Activated B cell treated with CpG ODN at 0.5 μM for 24 hours (primary cell): ENCODE results near the gene TMED6. TPM values are rescaled to one million over a fixed set of nuclear protein-coding genes. Genes with fewer than 3 reads are reported as not detected.
A peak's percentile ranks its signal among the peaks of the same experiment; 100 is the strongest.

Experiments used
- ATAC-seq: fragments of 200-7000 bp; cut with Tn5 transposase; one replicate; pipeline ENCODE4 v1.10.0; 2021; ENCODE audit warnings: low read depth, mild to moderate bottlenecking, moderate library complexity
- CTCF ChIA-PET: fragments of 350-600 bp; sonication (Branson Sonifier 250); formaldehyde crosslinking; loops from one replicate; lab custom pipeline; 2021; ENCODE audit warnings: antibody characterized with exemption; lab: Charles Lee
- POLR2A ChIA-PET: fragments of 350-600 bp; sonication (Branson Sonifier 250); formaldehyde crosslinking; loops from one replicate; lab custom pipeline; 2021; ENCODE audit warnings: antibody characterized with exemption; lab: Charles Lee
- DNase-seq: peaks from one replicate; pipeline ENCODE4 v3.0.0; 2022
- H3K27ac Mint-ChIP-seq: one replicate; pipeline ENCODE4 v1.8.0; 2020; ENCODE audit warnings: mixed read lengths
- H3K27me3 Mint-ChIP-seq: one replicate; pipeline ENCODE4 v1.8.0; 2021; ENCODE audit warnings: mixed read lengths
- H3K36me3 Mint-ChIP-seq: one replicate; pipeline ENCODE4 v1.8.0; 2021; ENCODE audit warnings: low read depth, mixed read lengths
- H3K4me1 Mint-ChIP-seq: one replicate; pipeline ENCODE4 v1.8.0; 2021; ENCODE audit warnings: mixed read lengths
- H3K4me3 Mint-ChIP-seq: one replicate; pipeline ENCODE4 v1.8.0; 2020; ENCODE audit warnings: mild to moderate bottlenecking, mixed read lengths
- H3K9me3 Mint-ChIP-seq: one replicate; pipeline ENCODE4 v1.8.0; 2020; ENCODE audit warnings: mixed read lengths
- intact Hi-C: fragments of 100-400 bp; cut with micrococcal nuclease; formaldehyde crosslinking; loops from one replicate; pipeline ENCODE4 v1.15.1; 2024
- total RNA-seq: library from RNA; stranded (reverse); gene quantifications from 2 replicates; pipeline ENCODE4 v1.2.3, GENCODE V29; 2022
- TF ChIP-seq, protein P1 (sequence below): fragments of 200-600 bp; IDR thresholded peaks from one replicate; pipeline ENCODE4 v1.8.0; 2022; ENCODE audit warnings: antibody characterized with exemption, mild to moderate bottlenecking

Gene TMED6
- total RNA-seq, 1 donor from 2014 or later, result 2.0 TPM

DNA sequence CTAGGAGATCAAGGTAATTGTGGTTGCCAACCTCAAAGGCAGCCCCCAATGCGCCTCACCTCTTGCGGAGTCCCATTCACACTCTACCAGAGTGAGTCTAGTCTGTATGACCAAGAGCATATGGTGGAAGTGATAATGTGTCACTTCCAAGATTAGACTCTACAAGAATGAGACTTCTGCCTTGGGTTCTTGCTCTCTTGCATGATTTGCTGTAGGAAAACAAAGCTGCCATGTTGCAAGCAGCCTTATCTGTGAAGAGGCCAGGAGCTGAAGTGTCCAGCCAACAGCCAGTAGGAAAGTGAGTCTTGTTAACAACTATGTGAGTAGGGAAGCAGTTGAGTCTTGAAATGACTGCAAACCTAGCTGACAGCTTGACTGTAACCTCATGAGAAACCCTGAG, 30.8 kb upstream of the TMED6 start:
- TF ChIP-seq, protein P1, sequence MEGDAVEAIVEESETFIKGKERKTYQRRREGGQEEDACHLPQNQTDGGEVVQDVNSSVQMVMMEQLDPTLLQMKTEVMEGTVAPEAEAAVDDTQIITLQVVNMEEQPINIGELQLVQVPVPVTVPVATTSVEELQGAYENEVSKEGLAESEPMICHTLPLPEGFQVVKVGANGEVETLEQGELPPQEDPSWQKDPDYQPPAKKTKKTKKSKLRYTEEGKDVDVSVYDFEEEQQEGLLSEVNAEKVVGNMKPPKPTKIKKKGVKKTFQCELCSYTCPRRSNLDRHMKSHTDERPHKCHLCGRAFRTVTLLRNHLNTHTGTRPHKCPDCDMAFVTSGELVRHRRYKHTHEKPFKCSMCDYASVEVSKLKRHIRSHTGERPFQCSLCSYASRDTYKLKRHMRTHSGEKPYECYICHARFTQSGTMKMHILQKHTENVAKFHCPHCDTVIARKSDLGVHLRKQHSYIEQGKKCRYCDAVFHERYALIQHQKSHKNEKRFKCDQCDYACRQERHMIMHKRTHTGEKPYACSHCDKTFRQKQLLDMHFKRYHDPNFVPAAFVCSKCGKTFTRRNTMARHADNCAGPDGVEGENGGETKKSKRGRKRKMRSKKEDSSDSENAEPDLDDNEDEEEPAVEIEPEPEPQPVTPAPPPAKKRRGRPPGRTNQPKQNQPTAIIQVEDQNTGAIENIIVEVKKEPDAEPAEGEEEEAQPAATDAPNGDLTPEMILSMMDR, result no peak
- H3K4me3 Mint-ChIP-seq, result no peak overlapping the region
- H3K4me1 Mint-ChIP-seq, result peaks cover 57% of the 10 kb centered on the region
- ATAC-seq (no peak), DNase-seq (no peak)
- peak overlapping the region; percentile 66 for H3K27ac Mint-ChIP-seq
- H3K36me3 Mint-ChIP-seq, result peaks cover 57% of the 10 kb centered on the region
- POLR2A ChIA-PET, result interaction anchor here (1.5 kb wide), 1 partner anchor 182 kb away, joined by 4 read pairs; no protein-coding TSS in a partner anchor
- no peaks in the 10 kb centered on the region for H3K9me3 Mint-ChIP-seq
- no peaks in the 10 kb centered on the region for H3K27me3 Mint-ChIP-seq
- CTCF ChIA-PET, result no interaction called here
- intact Hi-C loops, result loop anchor here (10.0 kb wide), 1 partner anchor 1578 kb away; the partner anchor contains the start of genes RANBP10 and TSNAXIP1

DNA sequence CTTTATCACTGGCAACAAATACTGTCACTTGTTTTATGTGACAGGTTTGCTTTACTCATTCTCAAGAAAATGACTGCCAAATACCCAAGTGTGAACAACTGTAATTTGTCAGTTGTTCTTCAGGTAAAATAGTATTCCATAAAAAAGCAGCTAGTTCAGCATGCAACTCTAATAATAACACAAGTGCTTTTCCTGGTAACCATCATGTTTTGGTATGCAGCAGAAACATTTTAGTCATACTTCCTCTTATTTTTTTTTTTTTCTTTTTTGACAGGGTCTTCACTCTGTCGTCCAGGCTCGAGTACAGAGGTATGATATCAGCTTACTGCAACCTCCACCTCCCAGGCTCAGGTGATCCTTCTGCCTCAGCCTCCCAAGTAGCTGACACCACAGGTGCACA, 29.6 kb upstream of the TMED6 start:
- peaks cover 55% of the 10 kb centered on the region for H3K4me1 Mint-ChIP-seq
- DNase-seq (no peak), ATAC-seq (no peak)
- H3K27ac Mint-ChIP-seq, result peak overlapping the region; percentile 82
- POLR2A ChIA-PET, result interaction anchor here (0.6 to 1.6 kb wide), 7 partner anchors 10 to 868 kb away, joined by 3 to 8 read pairs (median 4); no protein-coding TSS in a partner anchor
- TF ChIP-seq, protein P1, result no peak
- no peak overlapping the region for H3K4me3 Mint-ChIP-seq
- H3K27me3 Mint-ChIP-seq, result no peaks in the 10 kb centered on the region
- peaks cover 61% of the 10 kb centered on the region for H3K36me3 Mint-ChIP-seq
- H3K9me3 Mint-ChIP-seq, result no peaks in the 10 kb centered on the region
- intact Hi-C loops, result loop anchor here (10.0 kb wide), 1 partner anchor 1576 kb away; the partner anchor contains the start of genes RANBP10 and TSNAXIP1
- CTCF ChIA-PET, result interaction anchor here (0.7 to 1.2 kb wide), 2 partner anchors 14 to 15 kb away, joined by 3 to 4 read pairs; no protein-coding TSS in a partner anchor

DNA sequence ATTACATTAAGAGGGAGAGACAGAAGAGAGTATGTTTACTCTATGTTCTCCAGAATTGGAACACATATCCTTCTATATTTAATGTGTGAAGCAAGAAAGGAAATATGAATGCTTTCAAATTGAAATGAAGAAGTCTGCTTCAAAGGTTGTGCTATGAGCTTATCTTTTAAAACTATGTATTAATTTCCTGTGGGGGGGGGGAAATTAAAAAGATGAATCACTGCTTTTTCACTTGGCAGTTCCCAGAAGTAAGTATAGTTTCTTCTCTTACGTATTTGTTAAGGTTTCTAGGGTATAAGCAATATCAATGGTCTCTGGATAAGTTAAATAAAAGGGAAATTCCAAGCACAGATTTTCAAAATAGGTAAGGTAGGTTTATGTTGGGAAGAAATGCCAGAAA, 27.2 kb upstream of the TMED6 start:
- Mint-ChIP-seq H3K4me3 (no peak overlapping the region), H3K27me3 (no peaks in the 10 kb centered on the region), H3K27ac (no peak overlapping the region), H3K4me1 (peaks cover 40% of the 10 kb centered on the region), H3K9me3 (no peaks in the 10 kb centered on the region), H3K36me3 (peaks cover 61% of the 10 kb centered on the region)
- TF ChIP-seq, protein P1, result no peak
- intact Hi-C loops, result no loop called here
- ChIA-PET POLR2A (interaction anchor here (0.6 to 0.7 kb wide), 2 partner anchors 224 to 848 kb away, joined by 3 to 8 read pairs; no protein-coding TSS in a partner anchor), CTCF (no interaction called here)
- ATAC-seq, result no peak
- no peak for DNase-seq

- TF ChIP-seq, protein P1, result no peak
- H3K9me3 Mint-ChIP-seq, result no peaks in the 10 kb centered on the region
- no peak overlapping the region for H3K27ac Mint-ChIP-seq
- CTCF ChIA-PET, result no interaction called here
- no peaks in the 10 kb centered on the region for H3K27me3 Mint-ChIP-seq
- intact Hi-C loops, result no loop called here
- peaks cover 58% of the 10 kb centered on the region for H3K36me3 Mint-ChIP-seq
- POLR2A ChIA-PET, result interaction anchor here (0.5 to 0.7 kb wide), 2 partner anchors 19 to 225 kb away, joined by 4 to 8 read pairs; no protein-coding TSS in a partner anchor
- DNase-seq (no peak), ATAC-seq (no peak)
- H3K4me3 Mint-ChIP-seq, result no peak overlapping the region
- peaks cover 41% of the 10 kb centered on the region for H3K4me1 Mint-ChIP-seq
Measured at GRCh38 chr16:69378036-69378435, 26.4 kb upstream of the TMED6 start.

GRCh38 chr16:69376393-69377059, 24.9 kb upstream of the TMED6 start:
- Mint-ChIP-seq H3K27ac (no peak overlapping the region), H3K27me3 (no peaks in the 10 kb centered on the region), H3K9me3 (no peaks in the 10 kb centered on the region), H3K36me3 (peaks cover 58% of the 10 kb centered on the region), H3K4me3 (no peak overlapping the region), H3K4me1 (peaks cover 42% of the 10 kb centered on the region)
- DNase-seq (no peak), ATAC-seq (no peak)
- ChIA-PET POLR2A (interaction anchor here (1.0 kb wide), 1 partner anchor 53 kb away, joined by 3 read pairs; no protein-coding TSS in a partner anchor), CTCF (no interaction called here)
- intact Hi-C loops, result loop anchor here (1.0 kb wide), 1 partner anchor 7 kb away; no protein-coding TSS in a partner anchor
- TF ChIP-seq, protein P1, result no peak
